Uterus (tissue), 4 donors: ENCODE results near the gene SFXN4. TPM values are rescaled to one million over a fixed set of nuclear protein-coding genes. Genes with fewer than 3 reads are reported as not detected.
A peak's percentile ranks its signal among the peaks of the same experiment; 100 is the strongest.
"Not testable (repeated sequence)": the region's sequence is repeated elsewhere in the genome, so short reads cannot be mapped to it uniquely, and the experiment has no call there.

Experiments used
- DNase-seq, 2 donors: peaks; one replicate each; pipeline ENCODE4 v3.0.0-alpha.2; 2019 to 2020
- H3K27ac ChIP-seq, 2 donors: fragments of 200-600 bp; sonication (generic); 1 replicate in 1 of 2; 2 replicates in 1 of 2; pipeline ENCODE4 v1.5.1; 2016 to 2018
- H3K27me3 ChIP-seq, 2 donors: fragments of 200-600 bp; sonication (generic); one replicate each; pipeline ENCODE4 v1.5.1; 2018 to 2019; ENCODE audit warnings: control low read depth in 1 of 2
- H3K36me3 ChIP-seq, 2 donors: fragments of 200-600 bp; sonication (generic); one replicate each; pipeline ENCODE4 v1.5.1; 2019; ENCODE audit warnings: control low read depth in 1 of 2
- H3K4me1 ChIP-seq, 2 donors: fragments of 200-600 bp; sonication (generic); one replicate each; pipeline ENCODE4 v1.5.1; 2018 to 2019; ENCODE audit warnings: control low read depth in 1 of 2
- H3K4me3 ChIP-seq, 2 donors: fragments of 200-600 bp; sonication (generic); 1 replicate in 1 of 2; 2 replicates in 1 of 2; pipeline ENCODE4 v1.5.1; 2018 to 2019; ENCODE audit warnings: mild to moderate bottlenecking in 1 of 2
- H3K9me3 ChIP-seq, 2 donors: fragments of 200-600 bp; sonication (generic); one replicate each; pipeline ENCODE4 v1.5.1; 2019; ENCODE audit warnings: control low read depth in 1 of 2
- CTCF ChIP-seq, 4 experiments: fragments of 200-600 bp in 2 of 4; fragments of 450-650 bp in 2 of 4; sonication (generic) in 2 of 4; IDR thresholded peaks; one replicate each; pipeline ENCODE4 v1.5.1; 2016 to 2019; ENCODE audit warnings: antibody characterized with exemption in 4 of 4, mild to moderate bottlenecking in 2 of 4, moderate library complexity in 1 of 4
- POLR2A ChIP-seq, 2 donors: fragments of 450-650 bp; IDR thresholded peaks; one replicate each; pipeline ENCODE4 v1.6.1; 2016; ENCODE audit warnings: antibody characterized with exemption in 2 of 2, mild to moderate bottlenecking in 1 of 2, moderate library complexity in 1 of 2
- intact Hi-C: fragments of 100-400 bp; cut with DNase I; formaldehyde crosslinking; loops from one replicate; pipeline ENCODE4 v1.15.1; 2023; ENCODE audit warnings: low total_unique reads
- total RNA-seq, 4 donors: library from RNA; depleted of rRNA in 3 of 4; stranded (reverse); fragments of >200 nt in 3 of 4; gene quantifications; one replicate each; pipeline versions ENCODE4 v1.1.0 to v1.2.4, GENCODE V29; 2014 to 2023
- donor health status: DM: yes; HTN: yes; CAD: no.

SFXN4 gene
- total RNA-seq, 4 donors from 2014 or later = 1.2 to 22.1 (median 14.8) TPM

- TF ChIP-seq CTCF (IDR thresholded peaks at IDR 0.05) (no peak), POLR2A (IDR thresholded peaks at IDR 0.05) (no peak)
- H3K4me1 ChIP-seq = peaks cover 0 to 9% of the 10 kb centered on the region in 2 donors
- H3K27me3 ChIP-seq = no peaks in the 10 kb centered on the region
- no peaks in the 10 kb centered on the region for H3K36me3 ChIP-seq
- no peak overlapping the region for H3K4me3 ChIP-seq
- no peak for DNase-seq
- H3K27ac ChIP-seq = peak overlapping the region in 1 of 2 donors; percentile 23
- H3K9me3 ChIP-seq = no peaks in the 10 kb centered on the region
- intact Hi-C loops = no loop called here
Observed at GRCh38 chr10:119101366-119102098, 64.0 kb downstream of the SFXN4 start.

- H3K27me3 ChIP-seq = no peaks in the 10 kb centered on the region
- no peak overlapping the region for H3K4me3 ChIP-seq
- peak in 1 of 2 donors; percentile 36 for DNase-seq
- intact Hi-C loops = no loop called here
- no peaks in the 10 kb centered on the region for H3K9me3 ChIP-seq
- peaks cover 0 to 9% of the 10 kb centered on the region in 2 donors for H3K4me1 ChIP-seq
- TF ChIP-seq POLR2A (IDR thresholded peaks at IDR 0.05) = no peak
- peak overlapping the region in 1 of 2 donors; percentile 23 for H3K27ac ChIP-seq
- H3K36me3 ChIP-seq = no peaks in the 10 kb centered on the region
Observed at GRCh38 chr10:119100434-119101238, 64.9 kb downstream of the SFXN4 start.

GRCh38 chr10:119098576-119098975 lies 66.9 kb downstream of the SFXN4 start:
- TF ChIP-seq POLR2A (IDR thresholded peaks at IDR 0.05) (no peak), CTCF (IDR thresholded peaks at IDR 0.05) (no peak)
- no peak for DNase-seq
- no peaks in the 10 kb centered on the region for H3K27me3 ChIP-seq
- no peaks in the 10 kb centered on the region for H3K36me3 ChIP-seq
- H3K4me1 ChIP-seq = no peaks in the 10 kb centered on the region
- no peaks in the 10 kb centered on the region for H3K9me3 ChIP-seq
- no peak overlapping the region for H3K27ac ChIP-seq
- intact Hi-C loops = no loop called here
- H3K4me3 ChIP-seq = no peak overlapping the region

- H3K4me1 ChIP-seq, intact Hi-C loops, H3K9me3 ChIP-seq, H3K27me3 ChIP-seq, H3K36me3 ChIP-seq, H3K4me3 ChIP-seq, H3K27ac ChIP-seq, DNase-seq: not testable (repeated sequence)
Observed at GRCh38 chr10:119096641-119097415, 68.7 kb downstream of the SFXN4 start.

GRCh38 chr10:119095640-119096039 lies 69.9 kb downstream of the SFXN4 start:
- Histone ChIP-seq H3K27ac (no peak overlapping the region), H3K4me1 (no peaks in the 10 kb centered on the region), H3K9me3 (no peaks in the 10 kb centered on the region), H3K36me3 (no peaks in the 10 kb centered on the region), H3K4me3 (no peak overlapping the region), H3K27me3 (no peaks in the 10 kb centered on the region)
- intact Hi-C loops = no loop called here
- no peak for DNase-seq
- TF ChIP-seq POLR2A (IDR thresholded peaks at IDR 0.05) = no peak
- no peak for TF ChIP-seq CTCF (IDR thresholded peaks at IDR 0.05)
